BLaER1 (cell line): ENCODE data around the gene MYH4.

Experiments used
- H3K27ac ChIP-seq: shearing (Covaris generic); formaldehyde crosslinking; 2 replicates; pipeline ENCODE4 v1.8.1; 2022
- H3K27me3 ChIP-seq: shearing (Covaris generic); formaldehyde crosslinking; 2 replicates; pipeline ENCODE4 v1.8.1; 2022
- H3K36me3 ChIP-seq: shearing (Covaris generic); formaldehyde crosslinking; 2 replicates; pipeline ENCODE4 v1.8.1; 2022
- H3K4me1 ChIP-seq: shearing (Covaris generic); formaldehyde crosslinking; 2 replicates; pipeline ENCODE4 v1.8.1; 2022
- H3K4me2 ChIP-seq: shearing (Covaris generic); formaldehyde crosslinking; 2 replicates; pipeline ENCODE4 v1.8.1; 2022
- H3K4me3 ChIP-seq: shearing (Covaris generic); formaldehyde crosslinking; 2 replicates; pipeline ENCODE4 v1.8.1; 2022
- H3K9ac ChIP-seq: shearing (Covaris generic); formaldehyde crosslinking; 2 replicates; pipeline ENCODE4 v1.8.1; 2022
- H3K9me3 ChIP-seq: shearing (Covaris generic); formaldehyde crosslinking; 2 replicates; pipeline ENCODE4 v1.8.1; 2022
- H4K20me1 ChIP-seq: shearing (Covaris generic); formaldehyde crosslinking; 2 replicates; pipeline ENCODE4 v1.8.1; 2022
- Cebpa-rat ChIP-seq: shearing (Covaris generic); IDR thresholded peaks from 2 replicates; pipeline ENCODE4 v1.8.1; 2022

Gene MYH4

GRCh38 chr17:10469459-10469858, at the start of gene MYH4:
Gene MYH4, minus strand, starts transcription at chr17:10469559. Its CDS starts 2,814 bp downstream, at chr17:10466745.
- no peak within 1 kb of the TSS for H3K4me3 ChIP-seq
- no peaks in the 10 kb centered on the region for H4K20me1 ChIP-seq
- no peaks in the 10 kb centered on the region for H3K4me1 ChIP-seq
- no peaks in the 10 kb centered on the region for H3K9me3 ChIP-seq
- H3K27me3 ChIP-seq, result no peaks in the 10 kb centered on the region
- no peak within 1 kb of the TSS for H3K4me2 ChIP-seq
- H3K27ac ChIP-seq, result no peak within 1 kb of the TSS
- no peaks in the 10 kb centered on the region for H3K36me3 ChIP-seq
- no peak for TF ChIP-seq Cebpa-rat
- H3K9ac ChIP-seq, result no peak within 1 kb of the TSS

- Histone ChIP-seq H3K27me3 (no peaks in the 10 kb centered on the region), H3K27ac (no peak within 1 kb of the TSS), H3K9me3 (no peaks in the 10 kb centered on the region), H3K36me3 (no peaks in the 10 kb centered on the region), H3K9ac (no peak within 1 kb of the TSS), H3K4me1 (no peaks in the 10 kb centered on the region), H3K4me2 (no peak within 1 kb of the TSS), H4K20me1 (no peaks in the 10 kb centered on the region), H3K4me3 (no peak within 1 kb of the TSS)
- no peak for TF ChIP-seq Cebpa-rat
Measured at GRCh38 chr17:10518271-10519037, 49.1 kb upstream of the MYH4 start, which contains the start of gene MYH1. Gene MYH1, minus strand, starts transcription at chr17:10518542. Its CDS starts 1,900 bp downstream, at chr17:10516642.

GRCh38 chr17:10516638-10517037, 47.3 kb upstream of the MYH4 start:
- Histone ChIP-seq H4K20me1 (no peaks in the 10 kb centered on the region), H3K27ac (no peak overlapping the region), H3K36me3 (no peaks in the 10 kb centered on the region), H3K4me2 (no peak overlapping the region), H3K4me1 (no peaks in the 10 kb centered on the region), H3K9ac (no peak overlapping the region), H3K27me3 (no peaks in the 10 kb centered on the region), H3K4me3 (no peak overlapping the region), H3K9me3 (no peaks in the 10 kb centered on the region)
- TF ChIP-seq Cebpa-rat, result no peak

GRCh38 chr17:10516065-10516464, 46.7 kb upstream of the MYH4 start:
- H3K9ac ChIP-seq, result no peak overlapping the region
- no peaks in the 10 kb centered on the region for H3K9me3 ChIP-seq
- no peak overlapping the region for H3K4me3 ChIP-seq
- no peak overlapping the region for H3K27ac ChIP-seq
- H3K4me1 ChIP-seq, result no peaks in the 10 kb centered on the region
- H3K36me3 ChIP-seq, result no peaks in the 10 kb centered on the region
- H3K27me3 ChIP-seq, result no peaks in the 10 kb centered on the region
- no peak overlapping the region for H3K4me2 ChIP-seq
- no peaks in the 10 kb centered on the region for H4K20me1 ChIP-seq
- TF ChIP-seq Cebpa-rat, result no peak

- Histone ChIP-seq H3K4me3 (no peak overlapping the region), H3K36me3 (no peaks in the 10 kb centered on the region), H3K9ac (no peak overlapping the region), H3K4me2 (no peak overlapping the region), H3K9me3 (no peaks in the 10 kb centered on the region), H4K20me1 (no peaks in the 10 kb centered on the region), H3K4me1 (no peaks in the 10 kb centered on the region), H3K27ac (no peak overlapping the region), H3K27me3 (no peaks in the 10 kb centered on the region)
- no peak for TF ChIP-seq Cebpa-rat
Measured at GRCh38 chr17:10513299-10514067, 44.1 kb upstream of the MYH4 start.

GRCh38 chr17:10512856-10513255, 43.5 kb upstream of the MYH4 start:
- no peak for TF ChIP-seq Cebpa-rat
- H3K4me1 ChIP-seq, result no peaks in the 10 kb centered on the region
- H3K9me3 ChIP-seq, result no peaks in the 10 kb centered on the region
- H3K27me3 ChIP-seq, result no peaks in the 10 kb centered on the region
- H4K20me1 ChIP-seq, result no peaks in the 10 kb centered on the region
- H3K27ac ChIP-seq, result no peak overlapping the region
- H3K4me3 ChIP-seq, result no peak overlapping the region
- H3K4me2 ChIP-seq, result no peak overlapping the region
- no peaks in the 10 kb centered on the region for H3K36me3 ChIP-seq
- no peak overlapping the region for H3K9ac ChIP-seq

GRCh38 chr17:10499950-10500349, 30.6 kb upstream of the MYH4 start:
- H3K9ac ChIP-seq, result no peak overlapping the region
- no peaks in the 10 kb centered on the region for H4K20me1 ChIP-seq
- no peak for TF ChIP-seq Cebpa-rat
- no peak overlapping the region for H3K4me2 ChIP-seq
- H3K4me1 ChIP-seq, result no peaks in the 10 kb centered on the region
- H3K27ac ChIP-seq, result no peak overlapping the region
- H3K27me3 ChIP-seq, result no peaks in the 10 kb centered on the region
- no peak overlapping the region for H3K4me3 ChIP-seq
- no peaks in the 10 kb centered on the region for H3K9me3 ChIP-seq
- no peaks in the 10 kb centered on the region for H3K36me3 ChIP-seq

GRCh38 chr17:10492004-10492403, 22.6 kb upstream of the MYH4 start:
- H3K27ac ChIP-seq, result no peak overlapping the region
- no peaks in the 10 kb centered on the region for H4K20me1 ChIP-seq
- H3K4me1 ChIP-seq, result no peaks in the 10 kb centered on the region
- no peak for TF ChIP-seq Cebpa-rat
- H3K9ac ChIP-seq, result no peak overlapping the region
- H3K36me3 ChIP-seq, result no peaks in the 10 kb centered on the region
- no peaks in the 10 kb centered on the region for H3K27me3 ChIP-seq
- peaks cover 22% of the 10 kb centered on the region for H3K9me3 ChIP-seq
- H3K4me2 ChIP-seq, result no peak overlapping the region
- no peak overlapping the region for H3K4me3 ChIP-seq

GRCh38 chr17:10482252-10482651, 12.9 kb upstream of the MYH4 start:
- no peak; the same call in 1 of the 2 replicates for TF ChIP-seq Cebpa-rat
- H3K4me3 ChIP-seq, result no peak overlapping the region
- no peaks in the 10 kb centered on the region for H4K20me1 ChIP-seq
- H3K36me3 ChIP-seq, result no peaks in the 10 kb centered on the region
- no peaks in the 10 kb centered on the region for H3K4me1 ChIP-seq
- H3K27ac ChIP-seq, result no peak overlapping the region
- H3K9ac ChIP-seq, result no peak overlapping the region
- H3K9me3 ChIP-seq, result peaks cover 48% of the 10 kb centered on the region
- H3K4me2 ChIP-seq, result no peak overlapping the region
- H3K27me3 ChIP-seq, result no peaks in the 10 kb centered on the region

- no peaks in the 10 kb centered on the region for H3K36me3 ChIP-seq
- TF ChIP-seq Cebpa-rat, result no peak
- H3K4me1 ChIP-seq, result no peaks in the 10 kb centered on the region
- no peak overlapping the region for H3K4me2 ChIP-seq
- H3K9ac ChIP-seq, result no peak overlapping the region
- H3K4me3 ChIP-seq, result no peak overlapping the region
- no peak overlapping the region for H3K27ac ChIP-seq
- H3K9me3 ChIP-seq, result peaks cover 20% of the 10 kb centered on the region
- no peaks in the 10 kb centered on the region for H4K20me1 ChIP-seq
- no peaks in the 10 kb centered on the region for H3K27me3 ChIP-seq
Measured at GRCh38 chr17:10477701-10478100, 8.3 kb upstream of the MYH4 start.
